Measurements from ENCODE around the gene PSTPIP1.

The PSTPIP1 gene

GRCh38 chr15:77042245-77042919 lies 47.5 kb downstream of the PSTPIP1 start:
- in situ Hi-C loops (cut with MboI; ENCODE audit: low pct_unique_long_range_greater_than_20kb, low sequenced_read_pairs, unreplicated experiment), result no loop called here
- TF ChIP-seq CTCF (IDR thresholded peaks at IDR 0.05; ENCODE audit: extremely low read depth, insufficient read depth, missing control alignments), result no peak
- no peak for DNase-seq (ENCODE audit: low spot score)

- in situ Hi-C loops (cut with MboI; ENCODE audit: low pct_unique_long_range_greater_than_20kb, low sequenced_read_pairs, unreplicated experiment), result no loop called here
- TF ChIP-seq CTCF (IDR thresholded peaks at IDR 0.05; ENCODE audit: extremely low read depth, insufficient read depth, missing control alignments), result no peak
- no peak for DNase-seq (ENCODE audit: low spot score)
Measured at GRCh38 chr15:77042955-77043920, 48.3 kb downstream of the PSTPIP1 start.

- no peak for TF ChIP-seq CTCF (IDR thresholded peaks at IDR 0.05; ENCODE audit: extremely low read depth, insufficient read depth, missing control alignments)
- DNase-seq (ENCODE audit: low spot score), result no peak
- in situ Hi-C loops (cut with MboI; ENCODE audit: low pct_unique_long_range_greater_than_20kb, low sequenced_read_pairs, unreplicated experiment), result no loop called here
Measured at GRCh38 chr15:77044228-77045042, 49.5 kb downstream of the PSTPIP1 start.

- in situ Hi-C loops (cut with MboI; ENCODE audit: low pct_unique_long_range_greater_than_20kb, low sequenced_read_pairs, unreplicated experiment), result no loop called here
- TF ChIP-seq CTCF (IDR thresholded peaks at IDR 0.05; ENCODE audit: extremely low read depth, insufficient read depth, missing control alignments), result no peak
- DNase-seq (ENCODE audit: low spot score), result no peak
Measured at GRCh38 chr15:77045985-77046384, 51.1 kb downstream of the PSTPIP1 start.

GRCh38 chr15:77046704-77047412 lies 51.9 kb downstream of the PSTPIP1 start:
- TF ChIP-seq CTCF (IDR thresholded peaks at IDR 0.05; ENCODE audit: extremely low read depth, insufficient read depth, missing control alignments), result no peak
- in situ Hi-C loops (cut with MboI; ENCODE audit: low pct_unique_long_range_greater_than_20kb, low sequenced_read_pairs, unreplicated experiment), result no loop called here
- no peak for DNase-seq (ENCODE audit: low spot score)
